Activated CD4-positive, alpha-beta T cell treated with anti-CD3 and anti-CD28 coated beads for 24 hours (primary cell): ENCODE results near the gene KLHL33.

Experiments
- DNase-seq, 2 donors: peaks; one replicate each; pipeline ENCODE4 v3.0.0-alpha.2; 2020; ENCODE audit warnings: low read depth in 2 of 2

KLHL33 gene

DNA sequence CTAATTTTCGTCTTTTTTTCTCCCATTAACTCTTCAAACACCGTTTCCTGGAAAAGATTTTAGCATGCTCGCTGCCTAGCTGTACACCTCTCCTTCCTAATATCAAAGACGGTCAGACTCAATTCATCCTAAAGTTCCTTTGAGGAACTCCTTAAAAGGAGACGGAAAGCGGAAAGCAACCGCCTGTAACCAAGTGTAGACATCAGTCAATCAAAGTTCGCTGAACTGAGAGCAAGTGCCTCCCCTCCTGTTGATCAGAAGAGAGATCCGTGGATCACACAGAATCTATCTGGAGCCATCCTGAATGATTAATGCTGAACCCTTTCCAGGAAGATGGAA lies 22.3 kb downstream of the KLHL33 start:
- no peak for DNase-seq

- peak; percentile 58 to 64 for DNase-seq
Observed at GRCh38 chr14:20412876-20413743, 22.9 kb downstream of the KLHL33 start, which contains the start of gene TEP1. TSS of gene TEP1 (minus strand) at chr14:20413501. CDS start at chr14:20408439, 5,062 bp downstream.

GRCh38 chr14:20412411-20412810 lies 23.6 kb downstream of the KLHL33 start:
- DNase-seq = no peak

DNA sequence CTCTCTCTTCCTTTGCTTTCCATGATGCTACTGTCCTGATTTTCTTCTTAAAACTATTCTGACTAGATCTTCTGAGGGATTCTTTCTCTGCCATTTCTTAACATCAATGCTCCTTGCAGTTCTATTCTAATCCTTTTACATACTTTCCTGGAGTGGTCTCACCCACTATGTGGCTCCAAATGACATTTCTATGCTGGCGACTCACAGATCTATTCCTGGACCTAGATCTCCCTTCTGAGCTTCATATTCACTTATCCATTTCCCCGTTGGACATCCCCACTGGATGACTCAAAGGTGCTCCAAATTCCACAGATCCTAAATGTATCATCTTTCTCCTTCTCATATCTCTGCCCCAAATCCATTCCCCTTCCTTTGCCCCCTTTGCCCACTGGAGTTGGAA lies 26.7 kb downstream of the KLHL33 start:
- no peak for DNase-seq

DNA sequence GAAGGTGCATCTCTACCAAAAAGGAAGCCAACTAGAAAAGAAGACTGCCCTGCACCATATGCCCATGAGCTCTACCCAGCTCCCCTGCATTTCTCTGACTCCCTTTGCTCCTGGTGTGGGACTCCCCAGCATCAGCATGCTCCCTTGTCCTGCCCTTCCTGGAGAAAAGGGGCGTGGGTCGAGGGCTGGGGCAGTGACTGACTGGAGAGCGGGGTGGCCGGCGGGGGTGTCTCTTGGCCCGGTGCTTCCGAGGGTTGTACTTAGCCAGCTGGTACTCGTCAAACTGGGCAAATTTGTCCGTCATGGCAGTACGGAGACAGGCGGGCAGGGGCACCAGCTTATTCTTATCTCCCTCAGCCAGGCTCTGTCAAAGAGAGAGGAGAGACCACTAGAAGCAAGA lies 32.4 kb downstream of the KLHL33 start:
- no peak for DNase-seq

DNA sequence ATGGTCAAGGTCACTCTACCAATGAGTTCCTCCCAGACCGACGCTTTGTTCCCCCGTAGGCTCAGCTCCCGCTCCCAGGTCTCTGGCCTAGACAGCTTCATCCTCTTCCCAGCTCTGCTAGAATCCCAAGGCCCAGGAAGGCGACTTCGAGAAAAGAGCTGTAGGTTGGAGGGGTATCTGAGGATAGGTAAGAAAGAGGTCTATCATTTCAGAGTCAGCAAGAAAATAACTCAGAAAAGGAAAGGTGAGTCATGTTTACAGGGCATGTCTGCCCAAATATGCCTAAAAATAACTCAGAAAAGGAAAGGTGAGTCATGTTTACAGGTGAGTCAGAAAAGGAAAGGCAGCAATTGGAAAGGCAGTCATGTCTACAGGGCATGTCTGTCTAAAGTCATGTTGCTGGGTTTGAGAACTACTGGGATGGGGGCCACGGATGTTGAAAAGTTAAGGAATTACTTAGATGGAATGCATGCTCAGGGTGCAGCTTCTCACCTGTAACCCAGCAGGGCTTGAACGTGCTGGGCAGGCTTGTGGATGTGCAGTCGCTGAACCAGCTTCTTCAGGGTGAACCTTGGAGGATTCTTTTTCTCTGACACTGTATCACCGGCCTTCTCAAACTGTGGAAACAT lies 34.9 kb downstream of the KLHL33 start:
- DNase-seq = peak in 1 of 2 donors; percentile 9

GRCh38 chr14:20400589-20400964 lies 35.4 kb downstream of the KLHL33 start:
- DNase-seq = no peak

DNA sequence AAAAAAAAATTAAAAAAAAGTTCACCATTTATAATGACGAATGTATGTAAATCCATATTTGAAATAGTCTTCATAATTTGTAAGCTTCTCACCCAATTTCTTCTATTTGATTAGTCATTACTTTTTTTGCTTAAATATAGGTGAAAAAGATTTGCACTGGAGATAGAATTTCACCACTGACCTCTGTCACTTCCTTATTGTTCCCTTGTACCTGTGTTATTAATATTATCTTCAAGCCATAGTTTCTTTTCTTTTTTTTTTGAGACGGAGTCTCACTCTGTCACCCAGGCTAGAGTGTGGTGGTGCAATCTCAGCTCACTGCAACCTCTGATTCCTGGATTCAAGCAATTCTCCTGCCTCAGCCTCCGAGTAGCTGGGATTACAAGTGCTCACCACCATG lies 38.5 kb downstream of the KLHL33 start:
- DNase-seq = no peak

DNA sequence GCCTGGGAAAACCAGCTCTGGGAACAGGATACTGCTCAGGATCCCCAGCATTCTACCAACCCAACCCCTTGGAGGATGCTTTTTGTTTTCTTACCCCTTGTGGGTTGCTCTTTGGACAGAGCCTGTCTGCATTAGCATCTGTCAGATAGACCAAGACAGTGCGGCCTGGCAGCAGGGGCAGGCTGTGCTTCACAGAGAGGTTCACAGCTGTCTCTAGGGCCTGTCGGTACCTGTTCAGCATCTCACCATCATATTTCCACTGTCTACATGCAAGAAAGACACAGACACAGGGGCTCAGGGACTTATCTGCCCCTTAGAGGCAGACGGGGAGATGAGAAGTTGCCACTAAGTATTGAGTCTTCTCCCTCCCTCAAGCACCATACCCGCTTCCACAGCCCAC lies 44.5 kb downstream of the KLHL33 start:
- DNase-seq = no peak

DNA sequence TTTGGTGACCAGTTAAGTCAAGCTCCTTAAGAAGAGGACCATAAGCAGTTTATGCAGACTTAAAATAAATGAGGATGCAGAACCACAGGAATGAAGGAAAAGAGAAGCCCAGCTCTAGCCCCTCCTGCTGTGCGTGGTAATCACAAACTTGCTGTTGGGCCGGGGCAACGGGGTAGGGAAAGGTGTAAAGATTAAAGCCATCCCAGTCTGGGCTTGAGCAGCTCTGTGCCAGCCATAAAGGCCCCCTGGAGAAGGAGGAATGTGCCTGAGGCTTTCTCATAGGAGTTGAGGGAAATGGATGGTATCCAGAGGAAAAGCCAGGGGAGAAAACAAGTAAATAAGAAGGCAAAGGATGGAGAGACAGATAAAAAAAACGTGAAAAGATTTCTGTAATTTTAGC lies 47.8 kb downstream of the KLHL33 start:
- DNase-seq = no peak

DNA sequence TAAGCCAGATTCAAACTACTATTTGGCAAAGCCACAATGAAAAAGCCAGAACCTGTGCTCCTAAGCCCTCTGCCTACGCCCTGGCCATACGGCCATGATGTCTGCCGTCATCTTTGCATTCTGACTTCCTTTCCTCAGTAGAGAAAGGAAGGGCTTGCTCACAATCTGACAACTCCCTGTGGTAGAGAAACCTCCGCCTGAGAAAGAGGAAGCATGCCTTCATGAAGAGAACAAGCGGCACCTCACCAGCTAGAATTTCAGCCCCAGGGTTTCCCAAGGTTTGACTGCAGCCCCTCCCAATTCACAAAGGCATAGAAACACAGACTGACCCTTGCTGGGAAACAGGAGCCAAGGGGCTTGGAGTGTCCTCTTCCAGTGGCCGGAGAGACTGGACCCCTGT lies 48.4 kb downstream of the KLHL33 start:
- DNase-seq = no peak

- DNase-seq = no peak
Observed at GRCh38 chr14:20386276-20386855, 49.6 kb downstream of the KLHL33 start.

DNA sequence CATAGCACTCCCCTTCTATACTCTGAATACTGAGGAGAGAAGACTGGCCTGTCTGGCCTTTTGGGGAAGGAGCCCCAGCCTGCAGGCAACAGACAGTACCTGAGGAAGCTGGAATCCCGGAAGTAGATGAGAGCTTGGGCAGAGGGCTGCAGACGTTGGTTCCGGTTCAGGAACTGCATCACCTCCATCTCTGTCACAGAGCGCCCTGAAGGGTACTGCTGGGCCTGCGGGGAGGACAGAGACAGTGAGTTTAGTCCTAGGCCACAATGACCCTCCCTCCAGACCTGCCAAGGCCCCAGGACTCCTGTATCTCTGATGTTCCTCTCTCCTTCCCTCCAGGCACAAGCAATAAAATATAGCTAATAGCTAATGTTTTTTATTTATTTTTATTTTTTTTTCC lies 51.1 kb downstream of the KLHL33 start:
- no peak for DNase-seq

- DNase-seq = no peak
Observed at GRCh38 chr14:20384321-20384720, 51.6 kb downstream of the KLHL33 start.

- DNase-seq = no peak
Observed at GRCh38 chr14:20383636-20384035, 52.3 kb downstream of the KLHL33 start.

GRCh38 chr14:20383032-20383431 lies 52.9 kb downstream of the KLHL33 start:
- no peak for DNase-seq

GRCh38 chr14:20382526-20382925 lies 53.4 kb downstream of the KLHL33 start:
- DNase-seq = no peak

DNA sequence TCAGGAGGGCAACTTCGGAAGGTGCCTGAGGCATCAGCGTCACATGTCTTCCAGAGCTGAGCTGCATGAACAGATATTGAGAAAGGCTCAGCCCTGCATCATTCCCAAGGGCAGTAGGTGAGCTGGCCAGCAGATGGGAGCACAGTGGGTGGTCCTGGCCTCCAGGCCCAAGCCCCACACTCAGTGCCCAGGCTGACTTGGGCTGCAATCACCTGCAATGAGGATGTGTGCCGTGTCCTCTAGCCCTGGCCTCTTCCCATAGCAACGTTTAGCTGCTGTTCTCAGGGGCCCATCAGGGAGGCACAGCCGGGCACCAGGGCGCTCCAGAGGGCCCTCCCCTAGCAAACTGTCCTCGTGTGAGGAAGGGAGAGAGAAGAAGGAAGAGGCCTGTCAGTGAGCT lies 54.6 kb downstream of the KLHL33 start:
- DNase-seq = no peak

DNA sequence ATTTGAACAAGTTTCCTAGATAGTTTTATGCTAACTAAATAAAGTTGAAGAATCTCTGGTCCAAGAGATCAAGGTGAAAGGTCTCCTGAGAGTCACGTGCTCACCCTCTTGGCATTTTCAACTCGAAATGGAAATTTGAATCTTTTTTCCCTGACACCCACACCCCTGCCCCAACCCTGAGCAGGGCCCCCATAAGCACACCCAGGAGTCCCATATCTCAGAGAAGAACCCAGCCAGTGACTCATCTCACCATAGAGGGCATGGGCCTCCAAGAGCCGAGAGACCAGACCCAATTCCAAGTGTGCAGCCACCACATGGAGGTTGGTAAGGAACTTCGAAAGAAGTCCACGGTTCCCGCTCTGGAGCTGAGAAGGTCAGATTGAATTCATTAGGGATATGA lies 55.3 kb downstream of the KLHL33 start:
- no peak for DNase-seq

DNA sequence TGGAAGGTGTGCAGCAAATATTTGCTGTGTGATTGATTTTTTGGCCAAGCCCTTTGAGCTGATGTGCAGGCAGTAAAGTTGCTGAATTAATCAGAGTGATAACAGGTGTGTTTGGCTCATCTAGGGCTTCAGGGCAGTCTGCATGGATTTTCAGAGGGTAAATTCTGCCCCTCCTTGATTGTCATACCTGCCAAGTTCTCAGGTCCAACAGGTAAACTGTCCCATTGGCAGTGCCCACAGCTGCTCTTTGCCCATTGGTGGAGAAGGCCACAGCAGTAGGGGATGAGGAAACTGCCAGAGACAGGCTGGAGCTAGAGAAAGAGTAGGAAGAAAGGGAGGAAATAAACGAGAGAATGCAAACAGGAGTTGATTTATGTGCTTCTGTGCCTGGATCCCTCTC lies 56.2 kb downstream of the KLHL33 start:
- no peak for DNase-seq

DNA sequence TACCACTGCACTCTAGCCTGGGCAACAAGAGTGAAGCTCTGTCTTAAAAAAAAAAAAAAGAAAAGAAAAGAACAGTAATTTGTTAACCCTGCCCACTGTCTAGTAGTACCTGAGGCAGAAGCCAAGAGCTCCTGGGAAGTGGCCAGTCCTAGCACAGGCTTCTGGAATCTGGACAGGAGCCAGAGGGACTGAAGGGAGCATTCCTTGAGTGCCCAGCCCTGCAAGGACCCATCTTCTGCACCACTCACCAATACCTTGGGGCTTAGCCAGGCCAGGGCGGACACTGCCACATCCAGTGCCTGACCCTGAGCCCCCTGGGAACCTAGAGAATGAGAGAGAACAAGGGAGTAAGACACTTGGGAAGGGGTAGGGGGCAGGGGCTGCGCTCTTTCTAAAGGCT lies 58.8 kb downstream of the KLHL33 start:
- DNase-seq = no peak

DNA sequence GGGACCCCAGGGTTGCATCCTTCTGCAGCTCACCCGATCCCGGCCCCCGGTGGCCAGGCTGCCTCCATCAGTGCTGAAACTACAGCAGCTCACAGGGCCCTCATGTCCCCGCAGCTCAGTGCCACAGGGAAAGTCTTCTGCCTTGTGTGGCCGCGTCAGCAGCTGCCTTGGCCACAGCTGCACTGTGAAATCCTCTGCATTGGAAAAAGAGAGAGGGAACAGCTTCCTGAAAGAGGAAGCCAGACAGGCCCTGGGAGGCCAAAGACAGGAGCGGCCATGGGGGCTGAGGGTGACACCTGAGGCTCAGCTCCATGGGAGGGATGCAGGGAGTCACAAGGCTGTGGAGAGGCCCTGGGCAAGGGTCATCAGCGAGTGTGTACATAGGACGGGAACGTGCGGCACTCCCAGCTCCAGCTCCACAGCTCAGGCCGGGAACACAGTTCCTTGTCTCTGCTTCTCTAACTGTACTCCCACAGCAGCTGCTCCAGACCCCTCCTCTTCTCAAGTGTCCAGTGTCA lies 59.8 kb downstream of the KLHL33 start:
- no peak for DNase-seq
